Naive B cell (primary cell): ENCODE measurements around the gene RAB11FIP4. TPM values are rescaled to one million over a fixed set of nuclear protein-coding genes. Genes with fewer than 3 reads are reported as not detected.

Source experiments
- ATAC-seq, 2 donors: fragments of 150-1000 bp; cut with Tn5 transposase; 2 replicates each; pipeline ENCODE4 v1.10.0; 2021; ENCODE audit warnings: low read depth in 2 of 2, mild to moderate bottlenecking in 2 of 2, moderate library complexity in 2 of 2
- DNase-seq: peaks from one replicate; pipeline ENCODE4 v3.0.0; 2022
- H3K27ac Mint-ChIP-seq, 6 donors: one replicate each; pipeline ENCODE4 v1.8.0; 2020 to 2022; ENCODE audit warnings: mild to moderate bottlenecking in 6 of 6, mixed read lengths in 6 of 6, moderate library complexity in 5 of 6, inconsistent platforms in 2 of 6
- H3K27me3 Mint-ChIP-seq, 3 donors: one replicate each; pipeline ENCODE4 v1.8.0; 2021 to 2022; ENCODE audit warnings: mixed read lengths in 3 of 3, mild to moderate bottlenecking in 1 of 3
- H3K36me3 Mint-ChIP-seq, 2 donors: one replicate each; pipeline ENCODE4 v1.8.0; 2020 to 2022; ENCODE audit warnings: mixed read lengths in 2 of 2, inconsistent platforms in 1 of 2, mild to moderate bottlenecking in 1 of 2
- H3K4me1 Mint-ChIP-seq, 3 donors: one replicate each; pipeline ENCODE4 v1.8.0; 2020 to 2022; ENCODE audit warnings: mixed read lengths in 3 of 3, inconsistent platforms in 1 of 3, mild to moderate bottlenecking in 1 of 3, moderate library complexity in 1 of 3
- H3K4me3 Mint-ChIP-seq, 8 donors: one replicate each; pipeline ENCODE4 v1.8.0; 2020 to 2022; ENCODE audit warnings: mild to moderate bottlenecking in 8 of 8, mixed read lengths in 8 of 8, moderate library complexity in 8 of 8, inconsistent platforms in 2 of 8
- H3K9me3 Mint-ChIP-seq, 7 donors: one replicate each; pipeline ENCODE4 v1.8.0; 2020 to 2022; ENCODE audit warnings: mixed read lengths in 7 of 7, mild to moderate bottlenecking in 5 of 7, inconsistent platforms in 2 of 7, moderate library complexity in 1 of 7
- polyA plus RNA-seq, 6 donors: library from polyadenylated mRNA; unstranded; fragments of 300-500 nt; fragmentation: Illumina TruSeq; gene quantifications; one replicate each; pipeline ENCODE4 v1.2.3, GENCODE V29; 2021; ENCODE audit warnings: low read depth in 6 of 6

The RAB11FIP4 gene
- polyA plus RNA-seq, 6 donors from 2014 or later, result 7.3 to 29.7 (median 20.8) TPM

- peak overlapping the region; percentile 81 to 97 (median 91) for H3K4me3 Mint-ChIP-seq
- H3K36me3 Mint-ChIP-seq, result no peaks in the 10 kb centered on the region
- peak overlapping the region; percentile 89 to 97 (median 95) for H3K27ac Mint-ChIP-seq
- peak; percentile 92 for DNase-seq
- no peaks in the 10 kb centered on the region for H3K9me3 Mint-ChIP-seq
- no peaks in the 10 kb centered on the region for H3K27me3 Mint-ChIP-seq
- ATAC-seq, result peak; percentile 79 to 81
- H3K4me1 Mint-ChIP-seq, result peaks cover 48 to 54% (median 54%) of the 10 kb centered on the region in 3 donors
Measured at GRCh38 chr17:31487648-31488263, 96.3 kb downstream of the RAB11FIP4 start.

- ATAC-seq (no peak), DNase-seq (no peak)
- Mint-ChIP-seq H3K36me3 (no peaks in the 10 kb centered on the region), H3K27me3 (no peaks in the 10 kb centered on the region), H3K9me3 (no peaks in the 10 kb centered on the region), H3K27ac (peak overlapping the region; percentile 27 to 93 (median 84)), H3K4me1 (peaks cover 54 to 61% (median 60%) of the 10 kb centered on the region in 3 donors), H3K4me3 (peak overlapping the region; percentile 81 to 95 (median 90))
Measured at GRCh38 chr17:31488264-31488981, 96.9 kb downstream of the RAB11FIP4 start.

DNA sequence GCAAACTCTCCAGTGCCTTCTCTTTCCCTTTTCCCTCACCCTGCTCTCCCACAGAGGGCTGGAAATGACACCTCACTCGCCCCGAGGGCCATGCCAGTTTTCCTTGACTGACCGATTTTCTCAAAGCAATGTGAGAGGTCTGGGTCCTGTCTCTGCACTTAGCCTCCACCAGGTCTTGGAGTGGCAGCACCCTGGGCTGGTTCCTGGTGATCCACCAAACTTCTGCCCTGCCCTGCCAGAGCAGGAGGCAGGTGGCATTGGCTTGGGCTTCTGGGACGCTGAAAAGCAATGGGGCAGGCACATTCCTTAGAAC, 97.5 kb downstream of the RAB11FIP4 start:
- Mint-ChIP-seq H3K27ac (peak overlapping the region; percentile 27 to 93 (median 84)), H3K4me3 (peak overlapping the region; percentile 81 to 95 (median 90)), H3K36me3 (no peaks in the 10 kb centered on the region), H3K27me3 (no peaks in the 10 kb centered on the region), H3K4me1 (peaks cover 59 to 66% (median 66%) of the 10 kb centered on the region in 3 donors), H3K9me3 (no peaks in the 10 kb centered on the region)
- DNase-seq (no peak), ATAC-seq (no peak)

DNA sequence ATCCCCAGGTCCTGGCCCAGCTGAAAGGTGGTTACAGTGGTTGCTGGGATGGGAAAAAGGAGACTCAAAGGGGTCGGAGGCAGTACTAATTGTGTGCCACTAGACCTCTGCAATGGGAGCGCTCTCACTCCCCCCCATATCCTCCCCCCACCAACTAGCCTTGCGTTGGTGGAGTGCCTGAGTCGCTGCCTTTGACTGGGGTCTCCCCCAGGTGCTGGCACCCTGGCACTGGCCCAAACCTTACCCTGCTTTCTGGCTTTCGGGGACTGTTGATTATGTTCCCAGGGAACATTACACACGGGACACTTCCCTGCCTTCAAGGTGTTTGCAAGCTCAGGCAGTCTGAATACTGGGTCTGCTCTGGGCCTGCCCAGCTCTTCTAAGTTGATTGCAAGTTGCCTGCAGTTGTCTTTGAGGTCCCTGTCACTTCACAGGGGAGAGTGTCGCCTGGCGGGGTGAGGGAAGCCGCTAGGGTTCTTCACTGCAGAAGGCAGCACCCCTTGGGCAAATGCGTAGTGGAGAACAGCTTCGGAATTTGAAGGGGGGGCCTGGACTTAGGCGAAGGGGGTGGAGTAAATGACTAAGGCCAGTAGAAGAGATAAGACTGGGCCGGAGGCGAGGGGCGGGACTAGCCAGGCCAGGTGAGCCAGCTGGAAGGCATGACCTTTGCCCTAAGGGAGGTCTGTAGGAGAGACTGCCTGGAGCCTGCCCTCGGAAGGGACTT, 98.0 kb downstream of the RAB11FIP4 start:
- Mint-ChIP-seq H3K9me3 (no peaks in the 10 kb centered on the region), H3K4me1 (peaks cover 63 to 70% (median 70%) of the 10 kb centered on the region in 3 donors), H3K27me3 (no peaks in the 10 kb centered on the region), H3K4me3 (peak overlapping the region; percentile 81 to 95 (median 90)), H3K27ac (peak overlapping the region; percentile 72 to 96 (median 93)), H3K36me3 (no peaks in the 10 kb centered on the region)
- DNase-seq, result no peak
- no peak for ATAC-seq

DNA sequence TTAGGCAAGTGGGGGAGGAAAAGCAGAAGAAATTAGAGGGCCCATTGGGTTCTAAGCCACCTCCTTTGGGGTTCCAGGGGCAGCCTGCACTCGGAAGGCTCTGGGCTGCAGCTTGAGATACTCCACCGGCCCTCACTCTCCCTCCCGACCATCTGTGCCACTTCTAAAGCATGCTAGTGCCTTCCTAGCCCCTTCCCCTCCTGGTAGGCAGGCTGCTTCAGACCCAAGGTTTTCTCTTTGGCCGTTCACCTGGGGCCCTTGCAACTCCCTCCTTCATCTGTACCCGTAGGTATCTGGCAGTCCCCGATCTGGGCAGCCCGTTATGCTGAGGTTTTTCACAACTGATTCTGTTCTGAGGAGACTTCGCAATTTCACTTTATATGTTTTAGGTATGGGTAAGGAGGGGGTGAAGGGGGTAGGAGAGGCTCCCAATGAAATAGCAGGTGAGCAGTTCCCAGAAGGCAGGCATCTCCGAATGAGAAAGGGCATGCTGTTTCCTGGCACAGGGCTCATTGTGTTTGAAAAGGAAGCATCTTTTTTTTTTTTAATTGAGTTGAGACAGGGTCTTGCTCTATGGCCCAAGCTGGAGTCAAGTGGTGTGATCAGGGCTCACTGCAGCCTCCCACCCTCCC, 98.7 kb downstream of the RAB11FIP4 start:
- Mint-ChIP-seq H3K36me3 (no peaks in the 10 kb centered on the region), H3K27me3 (no peaks in the 10 kb centered on the region)
- DNase-seq, result no peak

DNA sequence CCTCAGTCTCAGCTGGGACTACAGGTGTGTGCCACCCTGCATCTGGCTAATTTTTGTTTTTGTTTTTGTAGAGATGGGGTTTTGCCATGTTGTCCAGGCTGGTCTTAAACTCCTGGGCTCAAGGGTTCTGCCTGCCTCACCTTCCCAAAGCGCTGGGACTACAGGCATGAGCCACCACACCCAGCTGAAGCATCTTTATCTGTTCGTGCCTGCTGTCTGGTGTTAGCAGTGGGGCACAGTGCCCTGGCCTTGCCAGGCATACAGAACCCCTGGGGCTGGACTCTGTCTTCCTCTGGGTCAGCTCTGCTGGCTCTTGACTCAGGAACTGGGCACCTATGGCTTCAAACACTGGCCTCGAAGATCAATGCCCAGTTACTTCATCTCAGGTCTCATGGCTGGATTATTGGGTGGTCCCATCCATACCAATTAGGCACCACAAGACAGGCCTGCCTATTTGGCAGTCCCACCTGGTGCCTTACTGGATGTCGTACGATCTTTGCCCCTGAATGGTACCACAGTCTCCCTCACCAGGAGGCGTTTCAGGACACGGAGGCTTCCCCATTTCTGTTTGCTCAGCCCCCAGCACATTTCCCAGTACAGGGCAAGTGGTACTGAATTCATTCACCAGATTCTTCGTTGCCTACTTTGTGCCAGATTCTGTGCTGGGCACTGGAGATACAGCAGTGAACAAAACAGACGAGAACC, 99.3 kb downstream of the RAB11FIP4 start:
- no peaks in the 10 kb centered on the region for H3K36me3 Mint-ChIP-seq
- peak overlapping the region; percentile 72 to 95 (median 86) for H3K4me3 Mint-ChIP-seq
- H3K9me3 Mint-ChIP-seq, result no peaks in the 10 kb centered on the region
- no peak for ATAC-seq
- H3K4me1 Mint-ChIP-seq, result peaks cover 72 to 83% (median 82%) of the 10 kb centered on the region in 3 donors
- peak overlapping the region; percentile 93 to 99 (median 98) for H3K27ac Mint-ChIP-seq
- H3K27me3 Mint-ChIP-seq, result no peaks in the 10 kb centered on the region
- DNase-seq, result no peak

More for the DNA sequence above, 98.7 kb downstream of the RAB11FIP4 start:
- ATAC-seq, result no peak
- Mint-ChIP-seq H3K9me3 (no peaks in the 10 kb centered on the region), H3K27ac (peak overlapping the region in 5 of 6 donors; percentile 93 to 99 (median 96)), H3K4me1 (peaks cover 67 to 76% (median 75%) of the 10 kb centered on the region in 3 donors), H3K4me3 (peak overlapping the region; percentile 75 to 95 (median 88))

GRCh38 chr17:31491376-31492131, 100.1 kb downstream of the RAB11FIP4 start:
- Mint-ChIP-seq H3K36me3 (no peaks in the 10 kb centered on the region), H3K9me3 (no peaks in the 10 kb centered on the region), H3K27me3 (no peaks in the 10 kb centered on the region), H3K27ac (peak overlapping the region; percentile 93 to 99 (median 98)), H3K4me1 (peaks cover 76 to 87% (median 86%) of the 10 kb centered on the region in 3 donors), H3K4me3 (peak overlapping the region; percentile 72 to 95 (median 86))
- ATAC-seq (peak; percentile 38), DNase-seq (peak; percentile 80)

- H3K4me1 Mint-ChIP-seq, result peaks cover 74 to 87% (median 86%) of the 10 kb centered on the region in 3 donors
- H3K4me3 Mint-ChIP-seq, result peak overlapping the region; percentile 72 to 95 (median 86)
- H3K9me3 Mint-ChIP-seq, result no peaks in the 10 kb centered on the region
- no peaks in the 10 kb centered on the region for H3K36me3 Mint-ChIP-seq
- ATAC-seq, result no peak
- no peak for DNase-seq
- no peaks in the 10 kb centered on the region for H3K27me3 Mint-ChIP-seq
- H3K27ac Mint-ChIP-seq, result peak overlapping the region; percentile 93 to 99 (median 98)
Measured at GRCh38 chr17:31492206-31492605, 100.7 kb downstream of the RAB11FIP4 start.

- peak overlapping the region; percentile 70 to 95 (median 86) for H3K4me3 Mint-ChIP-seq
- H3K9me3 Mint-ChIP-seq, result no peaks in the 10 kb centered on the region
- H3K27me3 Mint-ChIP-seq, result no peaks in the 10 kb centered on the region
- H3K27ac Mint-ChIP-seq, result peak overlapping the region; percentile 91 to 99 (median 98)
- peak; percentile 55 to 65 for ATAC-seq
- H3K4me1 Mint-ChIP-seq, result peaks cover 80 to 92% (median 90%) of the 10 kb centered on the region in 3 donors
- peak; percentile 75 for DNase-seq
- H3K36me3 Mint-ChIP-seq, result no peaks in the 10 kb centered on the region
Measured at GRCh38 chr17:31492880-31493655, 101.6 kb downstream of the RAB11FIP4 start.

- Mint-ChIP-seq H3K4me1 (peaks cover 81 to 98% (median 95%) of the 10 kb centered on the region in 3 donors), H3K36me3 (no peaks in the 10 kb centered on the region), H3K9me3 (no peaks in the 10 kb centered on the region), H3K4me3 (peak overlapping the region; percentile 70 to 95 (median 86)), H3K27me3 (no peaks in the 10 kb centered on the region), H3K27ac (peak overlapping the region; percentile 91 to 99 (median 98))
- ATAC-seq, result no peak
- no peak for DNase-seq
Measured at GRCh38 chr17:31493656-31494155, 102.2 kb downstream of the RAB11FIP4 start.

DNA sequence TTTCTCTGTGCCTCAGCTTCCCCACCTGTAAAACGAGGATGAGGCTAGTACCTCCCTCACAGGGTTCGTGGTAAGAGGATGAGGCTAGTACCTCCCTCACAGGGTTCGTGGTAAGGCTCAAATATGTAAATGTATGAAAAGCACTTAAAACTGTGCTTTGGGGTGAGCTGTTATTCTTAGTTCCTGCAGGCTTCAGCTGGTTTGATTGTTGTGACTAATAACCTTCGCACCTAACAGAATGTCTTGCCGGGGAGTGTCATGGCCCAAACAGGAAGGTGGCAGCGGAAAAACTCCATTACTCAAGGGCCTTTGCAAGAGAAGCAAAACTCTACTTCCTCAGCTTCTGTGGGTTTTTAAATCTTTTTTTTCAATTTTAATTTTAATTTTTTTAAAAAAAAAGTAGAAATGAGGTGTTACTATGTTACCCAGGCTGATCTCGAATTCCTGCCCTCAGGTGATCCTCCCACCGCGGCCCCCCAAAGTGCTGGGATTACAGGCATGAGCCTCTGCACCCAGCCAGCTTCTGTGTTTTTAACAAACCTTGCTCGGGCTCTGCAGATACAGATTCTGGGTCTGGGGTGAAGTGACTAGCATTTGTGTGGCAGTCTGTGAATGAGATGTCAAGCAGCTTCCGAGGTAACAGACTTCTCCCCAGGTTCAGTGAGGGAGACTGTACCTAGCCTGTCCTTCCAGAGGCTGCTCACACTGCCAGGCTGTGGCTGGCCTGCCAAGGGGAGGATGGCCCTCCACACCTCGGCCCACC, 103.0 kb downstream of the RAB11FIP4 start:
- Mint-ChIP-seq H3K9me3 (no peaks in the 10 kb centered on the region), H3K4me3 (peak overlapping the region; percentile 57 to 95 (median 86)), H3K27me3 (no peaks in the 10 kb centered on the region), H3K4me1 (peaks cover 75 to 98% (median 88%) of the 10 kb centered on the region in 3 donors), H3K36me3 (no peaks in the 10 kb centered on the region), H3K27ac (peak overlapping the region; percentile 89 to 99 (median 98))
- ATAC-seq (peak; percentile 55 to 62), DNase-seq (peak; percentile 73)
